NCI-H1092 treated with DMSO at 0.1 percent for 48 hours (cell line): ENCODE data around the gene ABCD1.
"Not testable (repeated sequence)": the region's sequence is repeated elsewhere in the genome, so short reads cannot be mapped to it uniquely, and the experiment has no call there.

Source experiments
- DNase-seq: peaks from one replicate; lab custom pipeline; 2025; lab: John Stamatoyannopoulos, UW

Gene ABCD1

DNA sequence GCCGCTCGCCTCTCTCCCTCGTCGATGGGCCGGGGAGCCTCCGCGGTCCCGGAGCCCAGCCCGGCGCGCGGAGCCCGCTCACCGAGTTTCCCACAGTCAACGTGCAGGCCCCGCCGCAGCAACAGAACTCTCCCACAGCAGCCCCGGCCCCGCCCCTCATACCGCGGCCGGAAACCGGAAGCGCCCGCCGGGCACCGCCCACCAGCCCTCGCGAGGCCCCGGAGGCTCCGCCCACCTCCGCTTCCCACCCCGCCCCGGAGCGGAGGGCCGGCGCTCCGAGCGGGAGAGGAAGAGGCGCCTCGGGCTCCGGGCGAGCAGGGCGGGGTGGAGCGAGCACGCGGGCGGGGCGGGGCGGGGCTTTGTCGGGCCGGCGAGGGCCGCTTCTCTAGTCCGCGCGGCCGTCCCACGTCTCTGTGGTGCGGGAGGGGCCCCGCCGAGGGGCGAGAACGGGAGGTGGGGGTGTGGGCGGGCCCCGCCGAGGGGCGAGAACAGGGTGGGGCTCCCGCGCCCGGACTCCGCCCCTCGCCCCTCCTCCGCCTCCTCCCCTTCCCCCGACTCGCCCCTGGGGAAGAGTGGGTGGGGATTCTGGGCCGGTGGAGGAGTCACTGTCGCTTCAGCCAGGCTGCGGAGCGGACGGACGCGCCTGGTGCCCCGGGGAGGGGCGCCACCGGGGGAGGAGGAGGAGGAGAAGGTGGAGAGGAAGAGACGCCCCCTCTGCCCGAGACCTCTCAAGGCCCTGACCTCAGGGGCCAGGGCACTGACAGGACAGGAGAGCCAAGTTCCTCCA, at the start of gene ABCD1, which contains the start of gene BCAP31:
ABCD1 (plus strand) TSS at position 605 of the 787 bp plus-strand sequence. CDS start 411 bp downstream, outside the sequence.
BCAP31 (minus strand) TSS at position 136 of the 787 bp plus-strand sequence. CDS start 1,143 bp downstream, outside the sequence.
- DNase-seq: peak; percentile 90

DNA sequence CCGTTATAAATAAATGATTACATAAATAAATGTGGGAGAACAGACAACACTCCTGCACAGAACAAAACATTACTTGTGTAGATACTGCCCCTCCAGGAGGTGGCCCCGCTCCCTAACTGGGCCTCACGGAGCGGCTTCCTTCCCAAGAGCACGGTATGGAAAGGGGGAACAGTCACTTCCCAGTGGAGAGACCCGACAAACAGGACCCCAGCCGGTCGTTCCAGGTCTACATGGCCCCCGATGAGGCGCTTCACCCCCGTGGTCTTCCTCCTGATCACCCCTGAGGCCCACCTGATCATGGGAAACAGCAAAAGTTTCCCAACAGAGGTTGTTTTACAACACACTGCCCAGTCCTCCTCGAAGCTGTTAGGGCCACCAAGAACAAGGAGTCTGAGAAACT, 43.5 kb upstream of the ABCD1 start:
- no peak for DNase-seq

DNA sequence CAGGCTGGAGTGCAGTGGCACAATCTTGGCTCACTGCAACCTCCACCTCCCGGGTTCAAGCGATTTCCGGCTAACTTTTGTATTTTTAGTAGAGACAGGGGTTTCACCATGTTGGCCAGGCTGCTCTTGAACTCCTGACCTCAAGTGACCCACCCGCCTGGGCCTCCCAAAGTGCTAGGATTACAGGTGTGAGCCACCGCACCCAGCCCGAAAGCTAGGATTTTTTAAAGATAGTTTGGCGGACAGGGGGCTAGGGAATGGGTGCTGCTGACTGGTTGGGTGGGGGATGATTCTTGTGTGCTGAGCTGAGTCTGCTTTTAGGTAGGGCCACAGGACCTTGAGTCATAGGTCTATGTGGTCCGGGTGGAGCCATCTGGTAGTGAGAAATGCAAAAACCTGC, 41.2 kb upstream of the ABCD1 start:
- not testable (repeated sequence) for DNase-seq

- DNase-seq: no peak
Measured at GRCh38 chrX:153684467-153685155, 40.0 kb upstream of the ABCD1 start.

DNA sequence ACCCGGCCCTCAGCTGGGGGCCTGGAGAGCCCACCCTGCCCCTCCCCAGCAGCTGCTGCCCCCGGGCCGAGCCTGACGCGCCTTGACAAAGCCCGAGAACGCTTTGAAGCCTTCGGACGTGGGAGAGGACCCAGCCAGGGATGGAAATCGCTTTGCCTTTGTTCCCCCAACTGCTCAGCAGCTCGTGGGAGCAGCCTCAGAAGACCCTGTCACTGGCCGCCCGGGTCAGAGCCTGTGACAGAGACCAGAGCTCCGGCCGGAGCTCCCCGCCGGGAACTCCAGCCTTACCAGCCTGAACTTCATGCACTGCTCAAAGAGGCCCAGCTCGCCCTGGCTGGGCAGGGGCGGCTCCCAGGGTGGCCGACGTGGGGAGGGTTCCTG, 39.5 kb upstream of the ABCD1 start:
- DNase-seq: no peak

DNA sequence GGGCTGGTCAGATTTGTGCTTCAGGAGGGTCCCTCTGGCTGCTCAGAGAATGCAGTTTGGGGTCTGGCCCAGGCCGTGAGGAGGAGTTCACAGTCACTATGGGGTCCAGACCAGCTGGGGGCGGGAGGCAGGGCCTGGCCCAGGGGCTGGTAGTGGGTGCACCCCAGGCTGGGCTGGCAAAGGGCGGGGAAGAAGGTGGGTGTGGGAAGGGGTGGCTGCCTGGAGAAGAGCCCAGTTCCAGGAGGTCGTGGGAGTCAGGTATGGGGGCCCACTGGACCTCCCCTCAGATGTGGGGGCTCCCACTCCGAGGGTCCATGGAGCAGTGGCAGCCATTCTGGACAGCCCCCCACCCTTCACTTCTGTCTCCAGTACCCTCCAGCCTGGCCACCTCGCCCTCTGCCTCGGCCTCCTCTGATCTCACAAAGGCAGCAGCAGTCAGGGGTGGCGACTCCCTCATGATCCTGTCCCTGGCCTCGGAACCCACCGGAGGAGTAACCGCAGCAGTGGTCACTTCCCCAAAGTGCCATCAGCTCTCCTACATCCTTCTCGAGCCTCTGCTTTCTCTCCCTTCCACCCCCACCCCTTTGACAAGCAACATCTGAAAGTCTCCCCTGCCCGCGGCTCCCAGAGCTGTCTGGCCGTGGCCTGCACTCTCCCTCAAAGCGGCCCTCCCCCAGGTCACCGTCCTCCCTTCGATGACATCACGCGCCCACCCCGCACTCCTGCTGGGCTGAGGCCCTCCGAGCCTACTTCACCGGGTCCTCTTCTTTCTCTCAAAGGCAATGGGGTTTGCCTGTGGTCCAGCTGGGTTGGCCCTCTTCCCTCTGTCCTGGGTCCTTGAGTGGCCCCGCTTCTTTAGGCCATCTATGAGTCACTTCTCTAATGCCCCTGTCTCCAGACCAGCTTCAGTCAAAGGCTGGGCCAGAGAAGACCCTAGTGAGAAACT, 38.6 kb upstream of the ABCD1 start:
- DNase-seq: no peak

DNA sequence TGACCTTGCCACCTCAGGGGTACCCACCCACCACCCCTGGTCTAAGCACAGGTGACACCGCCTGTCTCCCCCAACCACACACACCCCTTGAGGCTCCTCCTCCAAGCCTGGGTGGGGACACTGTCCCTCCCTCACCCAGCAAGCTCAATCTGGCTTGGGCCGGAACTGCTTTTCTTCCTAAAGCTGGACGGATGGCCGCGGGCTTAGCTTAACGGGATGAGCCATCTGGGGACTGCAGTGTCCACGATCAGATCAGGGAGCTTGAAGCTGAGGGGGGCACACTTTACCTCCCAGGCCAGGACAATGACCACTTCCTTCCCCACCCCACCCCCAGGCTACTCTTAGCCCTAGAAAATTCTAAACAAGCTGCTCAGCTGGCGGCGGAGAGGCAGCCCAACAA, 37.9 kb upstream of the ABCD1 start:
- DNase-seq: no peak

DNA sequence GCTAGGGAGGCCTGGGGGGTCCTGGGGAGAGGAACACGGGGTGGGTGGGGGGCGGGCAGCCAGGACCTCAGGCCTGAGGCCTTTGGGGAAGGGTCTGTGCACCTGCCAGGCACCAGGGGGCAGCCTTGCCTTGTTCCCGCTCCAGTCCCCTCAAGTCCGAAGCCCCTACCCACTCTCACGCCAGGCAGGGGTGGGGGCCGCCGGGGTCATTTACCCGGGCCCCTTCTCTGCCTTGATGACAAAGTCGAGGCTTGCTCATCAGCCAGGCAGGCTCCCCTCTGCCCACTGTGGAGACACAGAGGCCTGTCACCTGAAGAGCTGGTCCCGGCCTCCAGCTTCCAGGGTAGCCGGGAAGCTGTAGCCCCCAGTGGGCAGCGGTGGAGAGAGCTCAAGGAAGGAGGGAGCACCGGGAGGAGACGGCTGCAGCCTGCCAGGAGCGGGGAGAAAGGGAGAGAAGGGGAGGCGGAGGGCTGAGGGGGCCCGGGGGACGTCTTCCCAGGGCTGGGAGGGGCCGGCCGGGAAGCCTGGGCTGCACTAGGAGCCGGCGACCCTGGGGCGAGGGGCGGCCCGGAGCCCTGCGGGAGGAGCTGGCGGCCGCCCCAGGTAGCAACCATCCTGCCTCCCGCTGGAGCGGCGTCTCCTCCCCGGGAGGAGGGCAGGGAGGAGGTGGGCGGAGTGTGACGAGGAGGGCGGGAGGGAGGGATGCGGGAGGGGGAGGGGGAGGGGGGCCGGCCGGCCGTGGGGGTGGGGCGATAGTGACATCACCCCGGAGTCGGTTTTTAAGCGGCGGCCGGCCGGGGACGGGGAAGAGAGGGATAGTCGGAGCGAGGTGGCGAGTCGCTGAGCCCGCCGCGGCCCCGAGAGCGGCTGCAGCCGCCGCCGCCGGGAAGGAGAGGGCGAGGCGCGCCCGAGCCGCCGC, 37.3 kb upstream of the ABCD1 start, which contains the start of gene SLC6A8:
SLC6A8 (plus strand) TSS at position 806 of the 919 bp plus-strand sequence. CDS start 649 bp downstream, outside the sequence.
- peak; percentile 81 for DNase-seq

DNA sequence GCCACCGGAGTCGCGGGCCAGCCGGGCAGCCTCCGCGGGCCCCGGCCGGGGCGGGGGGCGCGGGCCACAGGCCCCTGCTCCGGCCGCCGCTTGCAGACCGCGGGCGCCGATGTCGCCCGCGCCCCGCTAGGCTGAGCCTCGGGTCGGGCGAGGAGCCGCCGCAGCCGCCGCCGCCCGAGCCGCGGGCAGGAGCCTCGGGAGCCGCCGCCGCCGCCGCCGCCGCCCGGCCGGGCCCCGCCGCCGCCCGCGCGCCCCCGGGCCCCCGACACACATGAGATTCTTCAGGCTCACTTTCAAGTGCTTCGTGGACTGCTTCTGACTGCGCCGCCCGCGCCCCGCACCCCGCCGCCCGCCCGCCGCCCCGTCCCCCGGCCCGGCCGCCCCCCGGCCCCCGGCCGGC, 36.6 kb upstream of the ABCD1 start:
- no peak for DNase-seq

DNA sequence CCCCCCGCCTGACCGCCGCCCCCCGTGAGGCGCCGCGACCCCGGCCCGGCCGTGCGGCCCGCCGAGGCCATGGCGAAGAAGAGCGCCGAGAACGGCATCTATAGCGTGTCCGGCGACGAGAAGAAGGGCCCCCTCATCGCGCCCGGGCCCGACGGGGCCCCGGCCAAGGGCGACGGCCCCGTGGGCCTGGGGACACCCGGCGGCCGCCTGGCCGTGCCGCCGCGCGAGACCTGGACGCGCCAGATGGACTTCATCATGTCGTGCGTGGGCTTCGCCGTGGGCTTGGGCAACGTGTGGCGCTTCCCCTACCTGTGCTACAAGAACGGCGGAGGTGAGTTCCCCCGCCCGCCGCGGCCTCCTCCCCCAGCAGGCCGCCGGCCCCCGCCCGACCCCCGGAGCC, 36.1 kb upstream of the ABCD1 start:
- no peak for DNase-seq

- no peak for DNase-seq
Measured at GRCh38 chrX:153688911-153689590, 35.6 kb upstream of the ABCD1 start.

GRCh38 chrX:153689654-153690465, 34.8 kb upstream of the ABCD1 start:
- no peak for DNase-seq

GRCh38 chrX:153690466-153690865, 34.2 kb upstream of the ABCD1 start:
- DNase-seq: no peak

DNA sequence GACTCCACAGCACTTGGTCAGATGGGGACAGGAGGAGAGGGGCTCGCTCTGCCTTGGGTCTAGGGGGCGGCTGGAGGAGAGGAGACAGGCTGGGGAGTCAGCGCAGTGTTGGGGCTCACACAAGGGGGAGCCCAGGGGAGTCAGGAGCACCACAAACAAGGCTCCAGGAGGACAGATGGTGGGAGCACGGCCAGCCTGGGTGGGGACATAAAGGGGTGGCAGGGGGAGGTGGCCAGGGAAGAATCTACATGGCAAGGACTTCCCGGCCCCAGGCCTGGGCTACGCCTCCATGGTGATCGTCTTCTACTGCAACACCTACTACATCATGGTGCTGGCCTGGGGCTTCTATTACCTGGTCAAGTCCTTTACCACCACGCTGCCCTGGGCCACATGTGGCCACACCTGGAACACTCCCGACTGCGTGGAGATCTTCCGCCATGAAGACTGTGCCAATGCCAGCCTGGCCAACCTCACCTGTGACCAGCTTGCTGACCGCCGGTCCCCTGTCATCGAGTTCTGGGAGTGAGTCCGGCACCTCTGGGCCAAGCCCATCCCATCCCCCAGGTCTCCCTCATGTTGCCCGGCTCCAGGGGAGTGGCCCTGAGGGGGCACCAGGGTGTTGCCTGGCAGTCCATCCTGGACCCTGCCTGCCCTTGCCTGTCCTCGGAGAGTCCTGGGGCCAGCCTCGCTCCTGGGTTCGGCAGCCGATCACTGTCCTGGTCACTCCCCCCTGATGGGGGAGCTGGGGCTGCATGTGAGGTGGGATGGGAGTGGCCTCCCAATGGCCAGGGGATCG, 33.4 kb upstream of the ABCD1 start:
- not testable (repeated sequence) for DNase-seq

DNA sequence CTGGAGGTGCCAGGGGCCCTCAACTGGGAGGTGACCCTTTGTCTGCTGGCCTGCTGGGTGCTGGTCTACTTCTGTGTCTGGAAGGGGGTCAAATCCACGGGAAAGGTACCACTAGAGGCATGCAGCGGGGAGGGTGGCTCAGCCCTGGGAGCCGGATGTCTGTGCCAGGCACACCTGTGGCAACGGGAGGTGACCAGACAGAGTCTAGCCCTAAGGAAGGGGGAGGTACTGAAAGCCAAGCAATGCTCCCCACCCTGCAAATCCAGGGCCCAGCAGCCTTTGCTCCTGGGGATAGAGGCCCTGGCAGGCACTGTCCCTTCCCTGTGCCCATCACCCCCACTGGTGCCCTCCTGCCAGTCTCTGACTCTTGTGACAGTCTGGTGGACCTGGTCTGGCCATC, 32.7 kb upstream of the ABCD1 start:
- DNase-seq: no peak

DNA sequence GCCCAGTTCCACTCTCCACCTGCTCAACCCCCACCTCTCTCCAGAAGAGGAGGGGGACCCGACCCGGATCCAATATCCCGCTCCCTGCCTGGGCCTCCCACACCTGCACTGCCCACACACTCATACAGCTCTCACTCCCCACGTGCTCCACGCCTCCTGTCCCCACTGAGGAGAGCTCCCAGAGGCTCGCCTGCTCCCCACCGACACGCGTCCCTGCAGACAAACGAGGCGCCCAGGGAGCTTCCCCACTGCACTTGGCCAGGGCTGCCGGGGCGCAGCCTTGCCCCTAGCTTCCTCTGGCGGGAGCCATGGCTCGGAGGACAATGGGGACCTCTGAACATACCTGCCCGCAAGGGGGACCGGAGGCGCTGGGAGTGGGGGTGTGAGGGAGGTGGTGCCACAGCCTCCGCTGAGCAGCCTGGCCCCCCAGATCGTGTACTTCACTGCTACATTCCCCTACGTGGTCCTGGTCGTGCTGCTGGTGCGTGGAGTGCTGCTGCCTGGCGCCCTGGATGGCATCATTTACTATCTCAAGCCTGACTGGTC, 32.0 kb upstream of the ABCD1 start:
- DNase-seq: no peak

DNA sequence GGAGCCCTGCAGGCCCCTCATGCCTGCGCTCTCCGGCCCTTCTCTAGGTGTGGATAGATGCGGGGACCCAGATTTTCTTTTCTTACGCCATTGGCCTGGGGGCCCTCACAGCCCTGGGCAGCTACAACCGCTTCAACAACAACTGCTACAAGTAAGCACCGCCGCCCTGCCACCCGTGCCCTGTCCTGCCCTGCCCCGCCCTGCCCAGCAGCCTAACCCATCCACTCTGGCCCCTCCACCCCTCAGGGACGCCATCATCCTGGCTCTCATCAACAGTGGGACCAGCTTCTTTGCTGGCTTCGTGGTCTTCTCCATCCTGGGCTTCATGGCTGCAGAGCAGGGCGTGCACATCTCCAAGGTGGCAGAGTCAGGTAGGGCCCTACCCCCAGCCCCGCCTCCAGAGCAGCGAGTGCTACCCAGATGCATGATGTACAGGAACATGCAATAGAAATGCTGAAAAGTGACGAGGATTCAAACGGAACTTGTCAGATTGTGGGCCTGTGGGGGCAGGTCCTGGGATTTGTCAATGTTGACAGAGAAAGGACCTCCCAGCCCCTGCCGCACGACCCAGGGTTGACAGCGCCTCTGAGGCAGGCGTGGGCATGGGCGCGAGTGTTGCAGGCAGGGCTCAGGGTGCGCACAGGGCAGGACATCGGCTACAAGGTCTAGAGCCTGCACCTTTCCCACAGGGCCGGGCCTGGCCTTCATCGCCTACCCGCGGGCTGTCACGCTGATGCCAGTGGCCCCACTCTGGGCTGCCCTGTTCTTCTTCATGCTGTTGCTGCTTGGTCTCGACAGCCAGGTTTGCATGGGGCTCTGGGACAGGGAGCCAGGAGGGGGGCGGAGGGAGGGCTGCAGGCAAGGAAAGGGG, 31.2 kb upstream of the ABCD1 start:
- DNase-seq: no peak
